Activated CD4-positive, alpha-beta T cell treated with anti-CD3 and anti-CD28 coated beads for 24 hours (primary cell): Measurements from ENCODE around the gene SORT1.
"Not testable (repeated sequence)": the region's sequence is repeated elsewhere in the genome, so short reads cannot be mapped to it uniquely, and the experiment has no call there.

Experiments
- DNase-seq, 2 donors: peaks; one replicate each; pipeline ENCODE4 v3.0.0-alpha.2; 2020; ENCODE audit warnings: low read depth in 2 of 2

SORT1 gene

GRCh38 chr1:109299558-109300343, 98.0 kb downstream of the SORT1 start:
- DNase-seq = no peak

- no peak for DNase-seq
Measured at GRCh38 chr1:109298666-109299557, 98.8 kb downstream of the SORT1 start.

- DNase-seq = no peak
Measured at GRCh38 chr1:109296782-109297181, 100.9 kb downstream of the SORT1 start.

GRCh38 chr1:109295712-109296415, 101.9 kb downstream of the SORT1 start:
- no peak for DNase-seq

DNA sequence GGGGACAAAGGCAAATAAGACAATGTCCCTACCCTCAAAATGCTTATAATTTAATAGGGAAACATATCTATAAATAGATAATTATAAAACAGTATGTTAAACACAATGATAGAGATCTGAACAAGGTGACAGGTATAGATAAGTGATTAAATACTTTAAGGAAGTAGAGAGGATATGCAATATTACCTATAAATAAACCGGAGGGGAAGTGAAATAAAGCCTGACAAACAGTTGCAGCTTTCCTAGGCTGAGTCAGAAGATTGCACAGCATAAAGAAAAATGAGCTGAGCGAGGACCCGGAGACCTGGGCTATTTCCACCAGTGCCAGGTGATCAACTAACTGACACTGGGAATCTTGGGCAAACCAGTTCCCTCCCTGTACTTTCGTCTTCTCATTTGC, 103.2 kb downstream of the SORT1 start:
- DNase-seq = no peak

DNA sequence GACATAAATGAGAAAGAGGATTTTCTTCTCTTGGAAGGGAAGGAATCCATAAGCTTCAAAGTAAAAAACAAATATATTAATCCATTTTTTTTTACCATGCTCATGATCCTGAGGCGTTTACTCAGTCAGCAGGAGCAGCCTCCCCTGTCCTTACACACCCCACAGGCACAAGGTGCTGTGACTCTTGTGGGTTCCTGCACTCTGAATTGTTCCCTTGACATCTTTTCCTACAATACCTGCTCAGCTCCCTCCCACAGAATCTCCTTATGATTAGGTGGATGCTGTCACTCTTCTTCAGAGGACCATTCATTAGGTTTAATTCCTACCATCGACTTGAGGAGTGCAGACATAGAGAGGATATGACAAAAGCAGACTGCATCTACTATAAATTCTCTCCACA, 104.7 kb downstream of the SORT1 start:
- no peak for DNase-seq

GRCh38 chr1:109292364-109292763, 105.4 kb downstream of the SORT1 start:
- no peak for DNase-seq

GRCh38 chr1:109290998-109291397, 106.7 kb downstream of the SORT1 start:
- no peak for DNase-seq

- DNase-seq = no peak
Measured at GRCh38 chr1:109290137-109290536, 107.6 kb downstream of the SORT1 start.

GRCh38 chr1:109286762-109287161, 111.0 kb downstream of the SORT1 start:
- not testable (repeated sequence) for DNase-seq

DNA sequence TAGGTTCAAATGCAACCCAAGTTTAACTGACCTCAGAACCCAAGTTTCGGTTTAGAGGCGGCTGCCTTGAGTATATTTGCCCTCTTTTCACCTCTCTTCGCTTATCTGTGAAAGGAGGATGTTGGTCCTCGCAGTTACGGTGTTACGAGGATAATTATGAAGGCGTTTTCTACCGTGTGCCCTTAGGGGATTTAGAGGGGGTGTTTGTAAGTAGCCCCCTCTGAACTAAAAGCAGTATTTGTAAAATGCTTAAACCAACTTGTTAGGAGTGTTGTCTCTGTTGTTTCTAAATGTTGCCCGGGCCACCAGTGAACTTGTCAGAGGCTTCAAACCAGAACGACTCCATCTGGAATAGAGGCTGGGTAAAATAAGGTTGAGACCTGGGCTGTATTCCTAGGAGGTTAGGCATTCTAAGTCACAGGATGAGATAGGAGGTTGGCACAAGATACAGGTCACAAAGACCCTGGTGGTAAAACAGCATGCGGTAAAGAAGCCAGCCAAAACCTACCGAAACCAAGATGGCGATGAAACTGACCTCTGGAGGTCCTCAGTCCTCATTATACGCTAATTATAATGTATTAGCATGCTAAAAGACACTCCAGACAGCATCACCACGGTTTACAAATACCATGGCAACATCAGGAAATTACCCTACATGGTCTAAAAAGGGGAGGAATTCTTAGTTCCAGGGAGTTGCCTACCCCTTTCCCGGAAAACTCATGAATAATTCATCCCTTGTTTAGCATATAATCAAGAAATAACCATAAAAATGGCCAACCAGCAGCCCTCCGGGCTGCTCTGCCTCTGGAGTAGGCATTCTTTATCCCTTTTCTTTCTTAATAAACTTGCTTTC, 113.7 kb downstream of the SORT1 start:
- no peak for DNase-seq

- peak; percentile 84 to 87 for DNase-seq
Measured at GRCh38 chr1:109282952-109283747, 114.6 kb downstream of the SORT1 start, which contains the start of gene PSRC1. TSS of gene PSRC1 (minus strand) at chr1:109283145.

DNA sequence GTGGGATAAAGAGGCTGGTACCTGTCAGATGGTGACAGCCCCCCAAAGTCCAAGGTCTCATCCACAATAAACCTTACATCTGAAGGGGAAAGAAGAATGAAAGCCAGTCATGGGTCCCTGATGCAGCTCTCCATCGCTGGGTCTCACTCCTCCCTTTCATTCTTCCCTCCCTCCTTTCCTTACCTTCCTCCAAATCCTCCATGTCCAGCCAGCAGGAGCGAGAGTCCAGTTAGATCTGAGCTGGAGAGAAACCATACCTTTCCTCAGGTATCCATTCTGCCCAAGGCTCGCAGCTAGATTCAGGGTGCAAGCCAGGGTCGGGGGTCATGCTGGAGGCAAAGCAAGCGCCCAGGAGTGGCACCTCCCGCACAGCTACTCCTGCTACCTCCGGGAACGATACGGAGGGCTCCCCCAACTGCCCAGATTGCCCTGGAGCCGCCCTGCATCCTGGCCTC, 115.2 kb downstream of the SORT1 start:
- DNase-seq = no peak

DNA sequence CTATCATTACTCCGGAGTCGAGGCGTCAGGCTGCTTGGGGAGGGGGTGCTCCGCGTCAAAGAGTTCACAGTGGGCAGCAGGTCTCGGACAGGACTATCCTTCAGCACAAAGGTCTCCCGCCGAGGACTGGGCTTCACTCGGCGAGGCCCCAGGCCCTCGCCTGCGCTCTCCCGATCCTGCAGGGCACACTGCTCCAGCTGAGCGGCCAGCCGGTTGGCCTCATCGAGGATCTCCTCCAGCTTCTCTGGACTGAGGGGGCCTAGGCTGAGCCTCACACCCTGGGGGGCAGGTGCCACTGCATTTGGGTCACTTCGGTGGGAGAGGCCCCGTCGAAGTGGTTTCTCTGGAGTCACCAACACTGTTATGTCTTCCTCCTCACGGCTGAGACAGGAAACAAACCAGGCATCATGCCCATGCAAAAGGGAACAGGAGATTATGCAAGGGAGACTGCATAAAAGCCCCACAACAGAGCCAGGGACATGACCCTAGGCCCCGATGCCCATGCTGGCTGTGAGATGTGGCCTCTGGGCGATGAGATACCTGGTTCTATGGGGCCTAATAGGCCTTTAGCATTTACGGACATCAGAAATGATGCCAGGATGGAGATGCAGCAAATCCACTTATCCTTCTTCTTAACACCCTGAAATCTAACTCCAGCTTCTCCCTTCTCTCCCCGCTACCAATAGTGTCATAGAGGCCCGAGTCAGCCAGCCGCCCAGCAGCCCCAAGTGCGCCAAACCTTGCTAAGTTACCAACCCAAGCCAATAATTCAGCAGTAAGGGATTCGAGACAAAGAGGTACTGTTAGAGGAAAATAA, 115.8 kb downstream of the SORT1 start:
- DNase-seq = no peak

- DNase-seq = no peak
Measured at GRCh38 chr1:109280862-109281261, 116.9 kb downstream of the SORT1 start.

GRCh38 chr1:109279615-109280278, 118.0 kb downstream of the SORT1 start:
- DNase-seq = no peak

GRCh38 chr1:109277434-109278204, 120.1 kb downstream of the SORT1 start:
- peak; percentile 44 to 61 for DNase-seq

DNA sequence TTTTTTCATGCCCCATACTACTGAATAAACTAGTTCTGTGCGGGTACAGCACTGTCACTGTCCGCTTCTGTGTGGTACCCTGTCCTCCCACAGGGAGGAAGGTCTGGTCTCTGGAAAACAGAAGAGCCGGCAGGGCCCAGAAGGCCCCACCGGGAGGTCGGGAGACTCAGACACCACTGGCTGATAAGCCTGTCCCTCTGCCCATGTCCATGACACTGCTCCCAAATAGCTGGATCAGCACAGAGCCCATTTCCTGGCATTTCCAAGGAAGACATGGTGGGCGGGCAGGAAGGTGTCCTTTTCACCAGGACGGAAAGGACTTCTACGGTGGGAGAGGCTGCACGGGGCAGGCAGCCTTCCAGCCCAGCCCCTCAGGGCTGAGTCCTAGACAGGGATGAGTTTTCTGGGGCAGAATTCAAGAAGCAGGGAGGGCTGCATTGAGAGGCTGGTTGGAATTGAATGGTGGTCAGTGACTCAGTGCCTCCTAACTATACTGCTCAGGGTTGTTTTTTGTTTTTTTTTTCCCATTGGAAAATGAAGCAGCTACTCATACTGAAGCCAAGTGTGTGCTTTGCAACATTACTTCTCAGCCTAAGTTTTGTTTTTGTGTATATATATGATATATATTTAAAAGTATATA, 121.9 kb downstream of the SORT1 start:
- DNase-seq = no peak
